HG03575 (cell line): ENCODE measurements around the gene ADCY9.

Experiments used
- ATAC-seq: cut with Tn5 transposase; IDR thresholded peaks from one replicate; pipeline ENCODE4 v1.9.1; 2021; ENCODE audit not compliant: unreplicated experiment, insufficient number of reproducible peaks, low FRiP score; ENCODE audit errors: extremely low read depth

ADCY9 gene

DNA sequence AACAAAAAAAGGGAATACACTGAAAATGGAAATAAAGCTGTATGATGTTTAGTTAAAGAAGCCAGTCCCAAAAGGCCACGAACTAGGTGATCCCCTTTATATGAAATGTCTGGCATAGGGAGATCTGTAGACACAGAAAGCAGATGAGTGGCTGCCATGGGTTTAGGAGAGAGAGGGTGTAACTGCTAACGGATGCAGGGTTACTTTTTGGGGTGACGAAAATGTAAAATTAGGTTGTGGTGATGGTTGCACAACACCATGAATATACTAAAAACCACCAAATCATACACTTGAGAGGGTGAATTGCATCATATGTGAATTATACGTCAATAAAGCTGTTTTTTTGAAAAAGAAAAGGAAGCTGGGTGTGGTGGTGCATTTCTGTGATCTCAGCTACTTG is 99.6 kb downstream of the ADCY9 start:
- no peak for ATAC-seq

DNA sequence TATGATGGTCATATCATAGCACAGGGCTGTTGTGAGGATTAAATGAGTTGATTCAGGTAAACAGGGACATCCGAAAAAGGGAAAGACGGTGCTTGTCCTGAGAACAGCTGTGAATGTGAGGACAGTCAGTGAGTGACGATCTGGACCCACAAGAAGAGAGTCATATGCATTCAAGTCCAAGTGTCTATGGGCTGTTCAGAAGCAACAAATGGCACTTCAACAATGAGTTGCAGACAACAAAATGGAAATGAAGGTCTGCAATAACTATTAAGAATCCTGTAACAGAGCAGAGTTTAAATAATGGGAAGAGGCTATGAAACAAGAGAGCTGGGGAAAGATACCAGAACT is 100.3 kb downstream of the ADCY9 start:
- ATAC-seq, result no peak

DNA sequence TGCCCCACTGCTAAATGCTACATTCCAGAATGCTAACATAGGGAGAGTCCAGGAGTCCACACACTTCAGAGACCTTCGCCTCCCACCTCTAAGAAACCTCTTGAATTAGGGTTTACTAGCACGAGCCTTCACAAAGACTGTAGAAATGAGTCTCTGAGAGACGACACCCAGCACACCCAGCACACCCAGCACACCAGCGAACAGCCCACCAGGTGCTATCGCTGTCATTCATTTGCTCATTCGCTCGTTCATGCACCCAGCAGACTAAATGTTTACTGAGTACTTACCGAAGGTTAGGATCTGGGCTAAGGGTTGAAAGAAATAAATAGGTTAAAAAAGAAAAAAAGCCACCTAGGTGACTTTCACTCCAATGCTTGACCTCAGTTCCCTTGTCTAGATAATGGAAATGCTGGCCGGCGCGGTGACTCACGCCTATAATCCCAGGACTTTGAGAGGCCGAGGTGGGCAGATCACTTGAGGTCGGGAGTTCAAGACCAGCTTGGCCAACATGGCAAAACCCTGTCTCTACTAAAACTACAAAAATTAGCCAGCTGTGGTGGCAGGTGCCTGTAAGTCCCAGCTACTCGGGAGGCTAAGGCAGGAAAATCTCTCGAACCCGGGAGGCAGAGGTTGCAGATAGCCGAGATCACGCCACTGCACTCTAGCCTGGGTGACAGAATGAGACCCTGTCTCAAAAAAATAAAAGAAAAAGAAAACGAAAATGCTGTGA is 100.8 kb downstream of the ADCY9 start:
- no peak for ATAC-seq

DNA sequence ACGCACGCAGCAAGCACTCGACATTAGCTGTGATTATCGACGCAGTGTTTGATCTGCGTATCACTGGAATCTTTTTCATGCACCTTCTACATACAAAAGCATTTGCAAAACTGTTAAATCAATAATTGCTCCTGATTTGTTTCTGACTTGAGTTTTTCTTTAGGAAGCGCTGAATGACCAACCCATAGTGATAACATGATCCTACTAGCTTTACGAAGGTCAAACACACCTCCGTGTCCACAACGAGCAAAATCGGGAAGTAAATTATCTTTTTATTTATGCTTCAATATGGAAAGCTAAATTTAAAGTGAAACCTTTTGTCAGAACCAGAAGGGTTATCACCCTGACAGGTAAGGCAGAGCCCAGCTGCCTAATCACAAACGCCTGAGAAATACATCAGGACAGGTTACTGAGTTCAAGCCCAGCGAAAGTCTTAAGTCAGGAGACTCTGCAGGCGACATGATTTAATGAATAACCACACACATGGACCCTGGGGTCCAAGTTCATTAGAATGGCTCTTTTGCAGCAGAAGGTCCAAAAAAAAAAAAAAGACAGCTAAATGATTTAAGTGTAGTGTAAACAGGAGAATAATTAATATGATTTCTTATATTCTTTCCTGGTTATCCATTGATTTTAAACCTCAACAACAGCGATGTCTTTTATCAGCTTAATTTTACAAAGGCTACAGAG is 104.2 kb downstream of the ADCY9 start:
- ATAC-seq, result no peak

DNA sequence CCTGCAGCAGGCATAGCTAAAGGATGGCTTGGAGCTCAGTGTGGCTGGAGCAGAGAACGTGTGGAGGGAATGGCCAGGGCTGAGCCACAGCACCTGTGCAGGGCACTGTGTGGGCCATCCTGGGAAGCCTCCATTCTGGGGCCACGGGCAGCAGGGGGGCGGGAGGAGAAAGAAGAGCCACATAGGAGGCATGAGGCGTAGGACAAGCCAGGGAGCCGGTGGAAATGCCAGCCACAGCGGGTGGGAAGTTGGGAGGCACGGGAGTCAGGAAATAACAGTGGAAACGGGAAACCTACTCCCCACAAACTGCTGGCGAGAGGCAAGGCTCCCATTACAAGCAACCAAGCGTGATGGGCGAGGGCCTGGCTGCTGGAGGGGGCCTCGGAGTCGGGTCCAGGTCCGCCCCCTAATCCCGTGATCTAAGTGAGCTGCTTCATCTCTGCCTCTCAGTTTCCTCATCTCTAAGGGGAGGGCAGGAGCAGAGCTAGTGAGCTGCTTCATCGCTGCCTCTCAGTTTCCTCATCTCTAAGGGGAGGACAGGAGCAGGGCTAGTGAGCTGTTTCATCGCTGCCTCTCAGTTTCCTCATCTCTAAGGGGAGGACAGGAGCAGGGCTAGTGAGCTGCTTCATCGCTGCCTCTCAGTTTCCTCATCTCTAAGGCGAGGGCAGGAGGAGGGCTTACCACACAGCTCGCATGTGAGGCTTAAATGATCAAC is 104.9 kb downstream of the ADCY9 start:
- ATAC-seq, result no peak

DNA sequence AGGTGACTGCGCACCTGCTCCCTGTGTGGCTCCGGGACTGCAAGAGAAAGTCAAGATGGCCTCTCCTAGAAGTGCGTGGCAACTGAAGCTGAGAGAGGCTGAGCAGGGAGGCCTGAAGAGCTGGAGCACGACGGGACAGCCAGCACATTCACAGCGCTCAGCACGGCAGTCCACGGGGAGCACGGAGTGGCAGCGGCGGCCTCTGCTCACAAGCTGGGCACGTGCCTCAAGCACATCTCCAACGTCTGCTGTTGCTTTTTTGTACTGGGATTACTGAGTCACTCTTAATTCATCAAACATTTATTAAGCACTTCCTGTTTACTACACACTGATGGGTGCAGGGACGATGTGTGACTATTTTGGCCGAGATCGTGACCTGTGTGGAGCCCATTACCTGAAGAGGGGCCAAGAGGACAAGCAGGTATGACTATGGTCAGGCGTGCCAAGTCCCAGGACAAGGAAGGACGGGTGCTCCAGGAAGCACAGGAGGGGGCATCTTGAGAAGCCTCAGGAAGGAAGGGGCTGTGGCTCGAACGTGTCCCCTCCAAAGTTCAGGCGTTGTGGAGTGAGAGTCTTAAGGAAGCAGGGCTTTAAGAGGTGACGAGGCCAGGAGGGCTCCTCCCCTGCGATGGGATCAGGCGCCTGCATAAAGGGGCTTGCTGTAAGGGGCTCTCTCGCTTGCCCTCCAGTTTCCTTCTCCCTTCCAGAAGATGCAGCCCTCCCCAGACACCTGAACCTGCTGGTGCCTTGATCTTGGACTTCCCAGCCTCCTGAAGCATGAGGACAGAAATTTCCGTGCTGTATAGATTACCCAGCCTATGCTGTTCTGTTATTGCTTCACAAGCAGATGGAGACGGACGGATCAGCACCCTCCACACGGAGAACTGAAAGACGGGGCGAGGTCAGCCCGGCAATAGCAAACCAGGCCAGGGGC is 105.8 kb downstream of the ADCY9 start:
- ATAC-seq, result no peak

DNA sequence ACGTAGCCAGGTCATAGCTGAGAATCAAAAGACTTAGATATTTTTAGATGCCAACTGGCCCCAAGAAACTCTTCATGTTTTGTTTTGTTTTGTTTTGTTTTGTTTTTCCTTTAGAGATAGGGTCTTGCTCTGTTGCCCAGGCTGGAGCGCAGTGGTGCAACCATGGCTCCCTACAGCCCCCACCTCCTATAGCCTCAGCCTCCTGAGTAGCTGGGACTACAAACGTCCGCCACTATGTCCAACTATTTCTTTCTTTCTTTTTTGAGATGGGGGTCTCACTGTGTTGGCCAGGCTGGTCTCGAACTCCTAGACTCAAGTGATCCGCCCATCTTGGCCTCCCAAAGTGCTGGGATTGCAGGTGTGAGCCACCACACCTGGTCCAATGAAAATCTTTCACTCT is 107.1 kb downstream of the ADCY9 start:
- ATAC-seq, result no peak

DNA sequence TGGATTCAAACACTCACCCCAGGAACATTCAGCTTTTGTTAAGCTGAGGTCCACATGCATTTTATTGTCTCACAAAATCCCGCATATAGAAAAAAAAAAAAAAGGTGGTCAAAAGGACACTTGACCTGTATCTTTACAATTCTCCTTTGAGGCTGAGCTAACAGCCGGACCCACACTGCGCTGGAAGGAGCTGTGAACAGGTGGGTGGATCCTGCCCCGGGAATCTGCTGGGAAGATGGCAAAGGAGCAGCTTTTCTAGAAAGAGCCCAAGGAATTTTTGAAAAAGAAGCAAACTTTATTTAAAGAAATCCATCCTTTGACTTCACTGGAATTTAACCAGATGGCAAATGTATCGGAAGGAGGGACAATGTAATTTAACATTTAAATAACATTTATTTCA is 108.1 kb downstream of the ADCY9 start:
- no peak for ATAC-seq

DNA sequence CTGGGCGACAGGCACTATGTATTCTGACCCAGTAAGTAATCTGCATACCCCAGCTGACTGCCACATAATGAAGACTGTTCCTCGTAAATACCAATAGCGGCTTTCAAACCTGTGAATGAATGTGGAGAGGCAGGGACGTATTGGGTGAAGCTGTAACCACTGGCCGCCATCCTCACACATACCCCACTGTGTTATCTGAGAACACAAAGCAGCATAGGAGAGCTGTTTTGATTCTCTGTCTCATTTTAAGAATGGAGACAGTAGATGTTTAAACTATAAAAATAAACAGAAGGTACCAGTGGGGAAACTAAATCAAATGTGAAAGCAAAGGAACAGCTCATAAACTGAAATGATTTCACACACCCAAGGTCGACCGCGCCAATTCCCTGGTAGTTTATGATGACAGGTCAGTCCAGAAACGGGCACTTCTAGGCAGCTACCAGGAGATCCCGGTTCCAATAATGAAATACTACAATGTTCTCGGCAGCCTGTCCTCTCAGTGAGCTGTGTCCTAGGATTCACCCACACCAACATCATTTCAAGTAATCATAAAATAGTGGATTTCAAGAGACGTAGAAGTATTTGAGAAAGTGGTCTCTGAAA is 109.7 kb downstream of the ADCY9 start:
- ATAC-seq, result no peak

DNA sequence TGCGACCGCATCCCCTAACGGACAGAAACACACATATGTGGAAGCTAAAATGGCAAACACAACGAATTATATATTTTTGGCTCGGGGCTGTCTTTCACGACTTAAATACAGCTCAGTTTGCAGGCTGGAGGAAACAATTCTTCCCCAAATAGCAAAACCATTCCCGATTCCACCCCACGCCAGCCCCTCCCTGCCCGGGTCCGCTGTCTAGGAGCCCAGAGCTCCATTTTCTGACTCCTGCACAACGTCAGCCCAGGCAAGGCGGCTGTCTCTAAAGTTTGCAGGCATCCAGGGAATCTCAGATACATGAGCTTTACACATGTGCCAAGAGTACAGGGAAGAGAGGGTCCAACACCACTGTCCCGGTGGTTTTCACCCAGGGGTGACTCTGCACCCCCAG is 110.5 kb downstream of the ADCY9 start:
- ATAC-seq, result no peak

DNA sequence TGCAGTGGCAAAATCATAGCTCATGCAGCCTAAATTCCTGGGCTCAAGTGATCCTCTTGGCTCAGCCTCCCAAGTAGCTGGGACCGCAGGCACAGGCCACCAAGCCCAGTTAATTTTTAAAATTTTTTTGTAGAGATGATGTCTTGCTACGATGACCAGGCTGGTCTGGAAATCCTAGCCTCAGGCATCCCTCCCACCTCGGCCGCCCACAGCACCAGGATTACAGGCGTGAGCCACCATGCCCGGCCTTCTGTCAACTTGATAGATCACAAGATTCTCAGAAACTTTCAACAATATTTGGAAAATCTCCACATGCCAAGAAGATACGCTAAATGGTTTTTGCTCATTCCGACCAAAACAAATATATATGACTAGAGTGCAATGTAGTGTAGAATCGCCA is 111.0 kb downstream of the ADCY9 start:
- no peak for ATAC-seq

DNA sequence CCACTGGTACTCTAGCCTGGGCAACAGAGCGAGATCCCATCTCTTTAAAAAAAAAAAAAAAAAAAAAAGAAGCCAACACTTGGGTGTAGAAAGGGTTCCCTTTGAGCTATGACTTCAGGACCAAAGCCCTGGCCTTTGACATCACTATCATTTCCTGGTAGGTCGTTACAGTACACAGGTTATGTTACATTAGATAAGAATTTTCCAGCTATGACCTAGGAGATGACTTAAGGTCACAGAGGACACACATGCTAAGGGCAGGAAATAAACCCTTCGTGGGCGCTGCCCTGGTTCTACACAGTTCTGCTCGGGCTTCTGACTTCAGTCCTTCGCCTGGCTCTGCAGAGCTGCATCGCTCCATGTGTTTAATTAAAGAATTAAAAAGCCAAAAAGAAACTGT is 112.0 kb downstream of the ADCY9 start:
- no peak for ATAC-seq

DNA sequence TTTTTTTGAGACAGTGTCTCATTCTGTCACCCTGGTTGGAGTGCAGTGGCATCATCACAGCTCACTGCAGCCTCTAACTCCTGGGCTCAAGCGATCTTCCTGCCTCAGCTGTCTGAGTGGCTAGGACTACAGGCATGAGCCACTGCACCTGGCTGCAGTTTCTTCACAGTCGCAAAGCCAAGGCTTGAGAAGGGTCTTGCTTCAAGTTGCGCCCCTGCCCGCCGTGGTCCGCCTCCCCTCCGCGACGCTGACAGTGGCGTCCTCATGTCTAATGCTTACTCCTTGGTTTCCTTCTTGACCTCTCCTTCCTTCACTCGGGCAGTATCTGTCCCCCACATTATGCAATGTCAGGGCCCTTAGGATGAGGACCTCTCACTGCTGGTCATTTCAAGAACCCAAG is 112.7 kb downstream of the ADCY9 start:
- no peak for ATAC-seq

DNA sequence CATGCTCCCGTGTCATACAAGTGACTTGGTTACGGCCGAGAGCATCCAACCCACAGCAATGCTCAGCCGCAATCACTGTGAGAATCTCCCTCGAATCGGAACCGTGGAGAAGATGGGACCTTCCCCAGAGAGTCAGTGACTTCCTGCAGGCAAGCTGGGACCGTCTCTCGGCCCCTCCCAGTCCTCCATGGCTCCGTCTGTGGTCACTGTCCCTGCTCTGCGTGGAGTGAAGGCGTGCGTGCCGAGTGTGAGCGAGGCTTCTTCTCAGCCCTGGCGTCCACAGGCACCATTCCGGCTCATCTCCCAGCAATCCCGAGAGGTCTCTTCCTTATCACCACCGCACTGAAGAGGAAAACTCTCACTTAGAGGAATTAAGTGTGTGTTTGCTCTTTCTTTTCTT is 113.1 kb downstream of the ADCY9 start:
- ATAC-seq, result no peak

DNA sequence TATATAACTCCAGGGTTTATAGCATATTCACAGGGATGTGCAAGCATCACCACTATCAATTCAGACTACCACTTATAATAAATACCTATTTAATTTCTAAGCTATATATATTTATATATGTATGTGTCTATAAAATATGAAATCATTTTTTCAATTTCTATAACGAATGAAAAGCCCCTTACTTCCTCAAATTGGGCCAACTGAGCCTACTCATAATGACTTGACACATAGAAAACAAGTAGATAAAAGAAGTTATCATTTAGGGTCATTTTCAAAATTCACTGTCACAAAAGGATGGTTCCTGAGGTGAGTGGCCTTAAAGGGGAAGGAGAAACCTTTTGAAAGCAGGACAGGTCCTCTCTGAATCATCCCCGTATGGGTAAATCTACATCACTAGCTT is 114.1 kb downstream of the ADCY9 start:
- no peak for ATAC-seq

DNA sequence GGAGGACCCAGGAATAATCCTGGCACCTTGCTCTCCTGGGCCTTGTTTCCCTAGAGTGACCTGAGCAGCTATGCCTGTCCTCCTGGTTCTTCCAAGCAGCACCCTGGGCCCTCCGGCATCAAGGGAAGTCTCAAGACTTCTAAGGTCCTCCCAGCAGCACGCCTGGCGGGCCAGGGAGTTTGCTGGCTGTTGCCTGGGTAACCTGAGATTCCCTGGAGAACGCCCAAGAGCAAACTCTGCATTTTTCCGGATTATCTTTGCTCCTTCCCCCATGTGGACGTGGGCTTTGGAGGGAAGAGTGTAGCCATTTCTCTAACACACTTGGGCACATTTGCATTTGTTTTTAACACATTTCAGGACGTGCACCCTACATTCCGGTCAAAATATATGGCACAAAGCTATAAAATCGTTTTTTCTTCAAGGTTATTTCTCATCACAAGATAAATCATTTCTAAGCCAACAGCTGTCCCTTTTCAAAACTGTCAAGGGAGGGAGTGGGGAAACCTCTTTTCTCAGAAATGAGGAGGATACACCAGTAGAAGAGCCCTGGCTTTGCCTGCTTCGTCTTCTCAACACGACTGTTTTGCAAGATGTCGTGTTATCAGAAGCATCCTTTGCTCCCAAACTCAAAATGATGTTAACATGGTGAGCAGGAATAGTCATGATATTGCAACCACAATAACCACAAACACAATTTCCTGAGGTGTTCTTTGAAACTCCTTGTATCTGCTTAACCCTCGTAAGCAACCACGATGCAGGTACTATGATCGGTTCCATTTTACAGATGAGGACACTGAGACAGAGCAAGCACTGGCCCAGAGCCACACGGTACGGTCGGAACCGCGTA is 116.5 kb downstream of the ADCY9 start:
- no peak for ATAC-seq

DNA sequence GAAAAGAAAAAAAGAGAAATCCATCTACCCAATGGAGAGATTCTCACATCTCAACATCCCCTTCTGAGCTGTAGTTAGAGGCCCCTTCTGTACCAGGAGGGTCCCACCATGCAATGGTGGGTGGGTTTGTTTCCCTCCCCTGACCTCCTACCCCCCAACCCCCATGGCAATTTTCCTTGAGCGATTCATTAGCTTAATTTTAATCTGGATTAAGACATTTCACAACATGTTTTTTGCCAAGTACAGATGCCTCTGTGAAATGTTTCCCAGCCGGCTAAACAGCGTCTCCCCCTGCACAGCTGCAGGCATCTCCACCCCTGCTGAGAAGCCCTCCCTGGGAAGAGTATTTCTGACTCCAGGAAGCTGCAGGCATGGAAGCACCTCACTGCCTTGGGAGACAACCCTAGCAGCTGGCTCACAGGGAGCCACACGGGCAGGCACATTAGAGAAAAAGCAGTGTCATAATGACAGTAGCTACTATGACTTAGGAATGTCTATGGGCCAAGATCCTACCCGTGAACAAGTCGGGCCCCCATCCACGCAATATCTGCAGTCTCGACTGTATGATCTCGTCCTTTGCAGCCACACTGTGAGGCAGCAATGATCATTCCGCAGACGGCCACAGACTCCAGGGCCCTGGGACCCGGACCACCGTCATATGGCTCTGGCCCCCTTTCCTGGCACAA is 117.3 kb downstream of the ADCY9 start:
- no peak for ATAC-seq
